GM12864 (cell line): Measurements from ENCODE around the gene DCANP1.

Source experiments
- DNase-seq: peaks from one replicate; pipeline ENCODE4 v3.0.0-alpha.2; 2011; ENCODE audit warnings: low read depth
- H3K4me3 ChIP-seq: 2 replicates; pipeline ENCODE4 v1.5.1; 2011; ENCODE audit warnings: mild to moderate bottlenecking, low read depth, low read length, control low read depth
- TF ChIP-seq, protein P1 (sequence below): IDR thresholded peaks from 2 replicates; pipeline ENCODE4 v1.5.1; 2011; ENCODE audit warnings: low read depth, mild to moderate bottlenecking, moderate library complexity, low read length, control low read depth, inconsistent platforms; ENCODE audit errors: missing control alignments

The DCANP1 gene

DNA sequence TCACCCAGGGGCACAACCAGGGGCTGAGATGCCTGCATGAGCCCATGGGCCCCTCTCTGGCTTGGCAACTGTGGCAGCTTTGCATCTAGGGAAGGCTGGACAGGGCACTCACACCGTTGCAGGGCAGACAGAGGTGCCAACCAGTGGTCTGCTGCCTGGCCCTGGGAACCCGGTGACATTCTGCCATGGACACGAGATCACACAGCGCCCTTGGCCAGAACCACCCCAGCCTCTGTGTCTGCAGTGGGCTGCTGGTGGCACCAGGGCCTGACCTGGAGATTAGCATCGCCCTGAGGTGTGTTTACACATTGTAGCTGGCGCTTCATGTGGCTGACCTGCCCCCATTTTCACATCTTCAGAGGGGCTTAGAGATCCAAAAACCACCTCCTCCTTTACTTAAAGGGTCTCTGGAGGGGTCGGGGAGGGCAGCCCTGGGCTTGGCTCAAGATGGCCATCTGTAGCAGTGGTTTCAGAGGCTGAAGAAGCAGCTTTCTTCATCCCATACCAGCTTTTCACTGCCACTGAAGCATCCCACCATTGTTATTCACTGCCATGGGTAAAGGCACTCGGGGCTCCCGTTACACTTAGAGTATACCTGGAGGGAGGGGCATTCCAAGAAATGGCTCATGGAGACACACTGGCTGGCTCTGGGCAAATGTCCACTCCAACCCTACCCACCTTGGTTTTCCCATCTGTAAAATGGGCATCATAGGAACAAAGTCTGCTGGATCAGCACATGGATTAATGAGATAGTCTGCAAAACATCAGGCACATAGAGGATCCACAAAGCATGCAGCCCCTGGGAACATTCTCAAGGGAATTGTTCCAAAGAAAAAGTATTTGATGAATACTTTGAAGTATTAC is 11.4 kb downstream of the DCANP1 start:
- no peak overlapping the region for H3K4me3 ChIP-seq
- no peak for DNase-seq
- TF ChIP-seq, protein P1, sequence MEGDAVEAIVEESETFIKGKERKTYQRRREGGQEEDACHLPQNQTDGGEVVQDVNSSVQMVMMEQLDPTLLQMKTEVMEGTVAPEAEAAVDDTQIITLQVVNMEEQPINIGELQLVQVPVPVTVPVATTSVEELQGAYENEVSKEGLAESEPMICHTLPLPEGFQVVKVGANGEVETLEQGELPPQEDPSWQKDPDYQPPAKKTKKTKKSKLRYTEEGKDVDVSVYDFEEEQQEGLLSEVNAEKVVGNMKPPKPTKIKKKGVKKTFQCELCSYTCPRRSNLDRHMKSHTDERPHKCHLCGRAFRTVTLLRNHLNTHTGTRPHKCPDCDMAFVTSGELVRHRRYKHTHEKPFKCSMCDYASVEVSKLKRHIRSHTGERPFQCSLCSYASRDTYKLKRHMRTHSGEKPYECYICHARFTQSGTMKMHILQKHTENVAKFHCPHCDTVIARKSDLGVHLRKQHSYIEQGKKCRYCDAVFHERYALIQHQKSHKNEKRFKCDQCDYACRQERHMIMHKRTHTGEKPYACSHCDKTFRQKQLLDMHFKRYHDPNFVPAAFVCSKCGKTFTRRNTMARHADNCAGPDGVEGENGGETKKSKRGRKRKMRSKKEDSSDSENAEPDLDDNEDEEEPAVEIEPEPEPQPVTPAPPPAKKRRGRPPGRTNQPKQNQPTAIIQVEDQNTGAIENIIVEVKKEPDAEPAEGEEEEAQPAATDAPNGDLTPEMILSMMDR = no peak

DNA sequence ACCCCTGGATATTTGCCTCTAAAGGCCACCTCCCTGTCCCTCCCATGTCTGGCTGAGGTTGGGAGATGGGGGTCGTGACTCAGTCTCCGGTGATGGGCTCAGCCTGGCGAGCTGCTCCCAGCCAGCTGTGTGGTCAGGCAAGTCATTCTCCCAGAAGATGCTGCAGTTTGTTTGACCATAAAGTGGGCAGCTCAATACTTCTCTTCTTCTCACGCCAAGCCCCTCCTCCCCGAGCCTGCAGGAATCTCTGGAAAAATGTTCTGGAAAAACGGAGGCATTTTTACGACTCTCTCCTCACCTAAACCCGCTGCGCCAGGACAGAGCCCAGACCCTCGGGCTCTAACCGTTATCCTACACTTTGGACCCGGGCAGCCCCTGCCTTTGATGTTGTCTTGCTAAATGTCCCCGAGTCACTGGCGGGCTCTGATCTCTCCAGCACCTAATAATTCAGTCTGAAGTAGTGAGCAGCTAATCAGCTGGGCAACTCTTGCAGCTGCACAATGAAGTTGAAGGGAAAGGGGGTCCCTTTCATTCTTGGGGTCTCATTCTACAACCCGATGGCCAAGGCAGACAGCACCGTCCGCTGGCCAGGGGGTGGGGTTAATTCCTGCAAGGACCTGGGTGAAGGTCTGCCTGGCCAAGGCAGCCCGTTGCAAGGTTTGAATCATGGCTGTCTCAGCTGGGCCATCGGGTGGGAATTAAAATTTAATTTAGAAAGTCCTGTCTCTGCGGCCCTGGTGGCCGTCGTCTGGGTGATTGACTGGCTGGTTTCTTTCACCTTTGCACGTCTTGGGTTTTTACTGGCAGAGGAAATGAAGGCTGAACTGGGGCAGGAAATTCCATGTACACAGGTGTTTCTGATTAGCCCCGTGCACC is 12.3 kb downstream of the DCANP1 start:
- TF ChIP-seq, protein P1 = no peak
- H3K4me3 ChIP-seq = no peak overlapping the region
- no peak for DNase-seq

DNA sequence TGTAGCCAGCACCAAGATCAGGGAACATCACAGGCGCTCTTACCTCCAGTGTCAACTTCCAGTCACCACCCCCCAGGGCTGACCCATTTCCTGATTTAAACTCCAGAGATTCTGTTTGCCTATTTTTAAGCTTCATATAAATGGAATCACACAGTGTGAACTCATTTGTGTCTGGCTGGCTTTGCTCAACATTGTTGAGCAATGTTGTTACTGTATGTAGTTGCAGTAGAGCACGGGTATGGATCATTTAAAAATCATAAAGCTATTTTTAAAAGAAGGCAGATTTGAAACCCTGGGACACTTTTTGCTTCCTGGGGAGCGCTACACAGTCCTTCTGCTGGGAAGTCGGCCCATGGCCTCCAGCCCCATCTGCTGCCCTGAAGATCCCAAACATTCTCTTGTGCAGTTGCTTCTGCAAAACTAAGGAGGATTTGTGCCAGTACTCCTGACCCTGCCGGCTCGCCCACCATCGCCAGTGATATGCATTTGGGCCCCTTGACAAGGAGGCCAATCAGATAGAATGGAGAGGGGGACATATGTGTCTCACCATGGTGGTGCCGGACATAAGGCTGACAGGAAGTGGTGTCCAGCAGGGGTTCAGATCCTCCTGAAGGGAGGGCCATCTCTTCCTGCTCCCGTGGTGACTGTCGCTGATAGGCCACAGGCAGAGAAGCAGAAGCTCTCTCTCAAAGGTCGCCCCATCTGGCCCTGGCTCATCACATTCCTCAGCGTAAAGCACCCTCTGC is 13.3 kb downstream of the DCANP1 start:
- DNase-seq = no peak
- H3K4me3 ChIP-seq = no peak overlapping the region
- TF ChIP-seq, protein P1 = no peak

DNA sequence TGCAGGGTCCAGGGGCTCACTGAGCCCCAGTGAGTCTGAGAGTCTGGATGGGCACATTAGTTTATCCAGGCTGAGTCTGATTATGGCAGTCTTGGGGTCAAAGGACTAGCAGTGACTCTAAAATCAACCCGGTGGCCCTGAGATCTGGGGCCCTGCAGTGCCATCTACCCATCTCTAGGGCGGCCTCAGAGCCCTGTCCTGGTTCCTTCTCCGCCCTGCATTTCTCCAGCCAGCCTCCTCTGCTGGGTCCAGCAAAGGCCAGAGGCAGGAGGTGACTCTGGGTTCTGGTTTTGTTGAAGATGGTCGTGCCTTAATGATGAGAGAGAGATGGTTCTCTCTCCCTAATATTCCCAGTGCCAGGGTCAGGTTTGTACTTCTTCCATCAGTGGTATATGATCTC is 15.0 kb downstream of the DCANP1 start:
- TF ChIP-seq, protein P1 = no peak
- DNase-seq = no peak
- no peak overlapping the region for H3K4me3 ChIP-seq

DNA sequence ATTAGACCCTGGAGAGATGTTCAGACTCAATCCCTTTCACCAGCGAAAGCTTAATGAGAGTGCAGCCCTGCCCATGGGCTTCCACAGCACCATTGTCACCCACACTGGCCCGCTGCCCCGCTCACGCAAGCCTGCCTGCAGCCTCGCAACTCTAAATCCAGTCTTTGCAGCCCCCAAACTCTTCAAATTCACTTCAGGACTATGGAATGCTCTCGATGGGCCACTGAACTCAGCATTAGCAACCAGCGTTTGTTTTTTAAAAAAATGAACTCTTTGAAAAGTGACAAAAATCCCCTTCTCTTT is 17.1 kb downstream of the DCANP1 start:
- TF ChIP-seq, protein P1 = no peak
- no peak for DNase-seq
- no peak overlapping the region for H3K4me3 ChIP-seq

DNA sequence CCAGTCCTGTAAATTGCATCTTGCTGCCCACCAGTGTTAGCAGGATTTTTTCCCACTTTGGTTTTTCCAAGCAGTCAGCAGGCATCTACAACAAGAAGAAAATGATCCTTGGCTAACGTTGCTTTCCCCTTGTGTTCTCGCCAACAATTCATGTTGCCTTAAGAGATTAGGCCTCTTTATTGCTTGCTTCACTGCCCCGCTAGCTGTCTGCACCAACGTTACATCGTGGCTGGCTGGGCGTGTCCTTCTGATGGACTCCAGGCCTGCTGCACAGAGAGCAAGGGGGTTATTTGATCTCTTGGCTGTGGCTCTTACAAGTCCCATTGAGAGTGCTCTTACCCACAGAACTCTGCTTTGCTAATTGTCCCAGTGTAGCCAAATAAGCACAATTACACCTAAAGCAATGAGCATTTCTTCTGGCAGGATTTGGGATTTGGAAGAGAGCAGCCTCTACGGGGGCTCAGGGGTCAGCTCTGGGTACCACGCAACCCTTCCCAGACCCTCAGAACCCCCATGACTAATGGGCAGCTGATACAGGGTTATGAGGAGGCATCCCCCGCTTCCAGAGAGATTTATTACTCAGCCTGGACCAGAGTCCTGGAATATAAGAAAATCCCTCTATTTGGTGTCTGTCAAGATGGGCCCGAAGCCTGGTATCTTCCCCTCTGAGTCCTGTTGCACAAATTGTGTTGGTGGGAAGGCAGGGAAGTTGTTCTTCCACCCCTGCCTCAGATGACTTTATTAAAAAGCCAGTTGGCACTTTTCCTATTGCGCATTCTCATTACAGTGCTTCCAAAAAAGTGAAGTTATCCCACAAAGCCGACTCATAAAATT is 17.6 kb downstream of the DCANP1 start:
- TF ChIP-seq, protein P1 = no peak
- H3K4me3 ChIP-seq = no peak overlapping the region
- DNase-seq = no peak
